PFSK-1 (cell line): ENCODE data around the gene TSPYL1.

ENCODE experiments used
- FOXP2 ChIP-seq: optimal IDR thresholded peaks from 2 replicates; pipeline ENCODE3; 2011; ENCODE audit warnings: borderline replicate concordance, control low read depth, inconsistent platforms; ENCODE audit not compliant: insufficient read depth; ENCODE audit errors: extremely low read length, extremely low read depth
- POLR2AphosphoS5 ChIP-seq: IDR thresholded peaks from 2 replicates; pipeline ENCODE4 v1.6.1; 2012; ENCODE audit warnings: low read depth, mild to moderate bottlenecking, control low read depth, low read length, moderate library complexity
- SIN3A ChIP-seq: IDR thresholded peaks from 2 replicates; pipeline ENCODE4 v1.6.1; 2012; ENCODE audit warnings: mild to moderate bottlenecking, low read length, moderate library complexity, borderline replicate concordance; ENCODE audit not compliant: insufficient read depth
- TAF1 ChIP-seq: IDR thresholded peaks from 2 replicates; pipeline ENCODE4 v1.6.1; 2012; ENCODE audit warnings: low read length, control low read depth, borderline replicate concordance; ENCODE audit not compliant: insufficient read depth
- TF ChIP-seq, protein P1 (sequence below), 2 experiments: IDR thresholded peaks; 2 replicates each; pipeline versions ENCODE4 v1.6.1 to v1.8.0; 2011 to 2012; ENCODE audit warnings: low read depth in 2 of 2, low read length in 2 of 2, control low read depth in 1 of 2, inconsistent platforms in 1 of 2, mild to moderate bottlenecking in 1 of 2, moderate library complexity in 1 of 2; ENCODE audit not compliant: insufficient read depth in 1 of 2

Gene TSPYL1

DNA sequence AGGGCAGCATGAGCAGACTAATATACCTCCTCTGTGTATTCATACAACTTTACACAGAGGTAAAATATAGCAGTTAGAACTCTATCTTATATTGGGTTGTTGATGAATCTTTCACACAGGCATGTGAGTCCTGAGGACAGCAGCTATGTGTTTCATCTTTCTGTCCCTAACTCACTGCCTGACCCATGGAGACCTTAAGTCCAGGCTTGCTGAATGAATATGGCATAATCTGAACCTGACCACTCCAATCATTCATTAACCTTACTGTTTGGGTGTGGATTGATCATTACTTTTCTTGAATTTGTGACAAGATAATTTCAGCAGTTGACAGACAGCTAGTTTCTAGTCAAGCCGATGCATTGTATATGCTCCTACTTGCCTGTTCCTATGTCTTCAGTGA lies 27.3 kb upstream of the TSPYL1 start:
- no peak for TF ChIP-seq SIN3A
- TF ChIP-seq, protein P1, sequence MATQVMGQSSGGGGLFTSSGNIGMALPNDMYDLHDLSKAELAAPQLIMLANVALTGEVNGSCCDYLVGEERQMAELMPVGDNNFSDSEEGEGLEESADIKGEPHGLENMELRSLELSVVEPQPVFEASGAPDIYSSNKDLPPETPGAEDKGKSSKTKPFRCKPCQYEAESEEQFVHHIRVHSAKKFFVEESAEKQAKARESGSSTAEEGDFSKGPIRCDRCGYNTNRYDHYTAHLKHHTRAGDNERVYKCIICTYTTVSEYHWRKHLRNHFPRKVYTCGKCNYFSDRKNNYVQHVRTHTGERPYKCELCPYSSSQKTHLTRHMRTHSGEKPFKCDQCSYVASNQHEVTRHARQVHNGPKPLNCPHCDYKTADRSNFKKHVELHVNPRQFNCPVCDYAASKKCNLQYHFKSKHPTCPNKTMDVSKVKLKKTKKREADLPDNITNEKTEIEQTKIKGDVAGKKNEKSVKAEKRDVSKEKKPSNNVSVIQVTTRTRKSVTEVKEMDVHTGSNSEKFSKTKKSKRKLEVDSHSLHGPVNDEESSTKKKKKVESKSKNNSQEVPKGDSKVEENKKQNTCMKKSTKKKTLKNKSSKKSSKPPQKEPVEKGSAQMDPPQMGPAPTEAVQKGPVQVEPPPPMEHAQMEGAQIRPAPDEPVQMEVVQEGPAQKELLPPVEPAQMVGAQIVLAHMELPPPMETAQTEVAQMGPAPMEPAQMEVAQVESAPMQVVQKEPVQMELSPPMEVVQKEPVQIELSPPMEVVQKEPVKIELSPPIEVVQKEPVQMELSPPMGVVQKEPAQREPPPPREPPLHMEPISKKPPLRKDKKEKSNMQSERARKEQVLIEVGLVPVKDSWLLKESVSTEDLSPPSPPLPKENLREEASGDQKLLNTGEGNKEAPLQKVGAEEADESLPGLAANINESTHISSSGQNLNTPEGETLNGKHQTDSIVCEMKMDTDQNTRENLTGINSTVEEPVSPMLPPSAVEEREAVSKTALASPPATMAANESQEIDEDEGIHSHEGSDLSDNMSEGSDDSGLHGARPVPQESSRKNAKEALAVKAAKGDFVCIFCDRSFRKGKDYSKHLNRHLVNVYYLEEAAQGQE (IDR thresholded peaks at IDR 0.05; ENCODE audit: insufficient read depth in 1 of 2, low read depth in 2 of 2, low read length in 2 of 2), result no peak
- no peak for TF ChIP-seq TAF1
- no peak for TF ChIP-seq POLR2AphosphoS5
- no peak for TF ChIP-seq FOXP2

DNA sequence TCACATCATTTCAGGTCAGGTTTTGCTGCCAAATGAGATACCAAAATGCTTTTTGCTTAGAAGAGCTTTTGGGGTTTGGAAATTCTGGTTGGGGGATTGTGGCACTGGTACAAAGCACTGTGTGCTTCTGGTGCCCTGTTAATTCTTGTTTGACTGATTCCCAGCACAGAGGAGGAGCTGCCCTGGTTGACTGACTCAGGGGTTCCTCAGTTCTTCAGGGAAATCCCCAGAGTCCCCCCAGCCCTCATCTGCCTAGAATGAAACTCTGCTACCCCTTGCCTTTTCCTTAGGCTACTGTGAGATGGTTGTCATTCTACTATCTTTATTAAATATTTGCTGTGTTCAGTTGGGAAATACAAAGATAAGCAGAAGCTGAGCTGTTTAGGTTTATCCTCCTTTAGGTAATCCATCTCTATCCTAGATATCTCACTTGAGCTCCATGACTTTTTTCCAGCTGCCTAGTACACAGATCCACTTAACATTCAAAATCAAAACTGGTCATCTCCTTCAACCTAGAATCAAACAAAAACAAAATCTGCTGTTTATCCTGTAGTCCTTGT lies 24.9 kb upstream of the TSPYL1 start:
- TF ChIP-seq POLR2AphosphoS5, result no peak

- TF ChIP-seq SIN3A, result no peak
- TF ChIP-seq FOXP2, result no peak
- no peak for TF ChIP-seq TAF1
- TF ChIP-seq, protein P1 (IDR thresholded peaks at IDR 0.05; ENCODE audit: insufficient read depth in 1 of 2, low read depth in 2 of 2, low read length in 2 of 2), result no peak
- no peak for TF ChIP-seq POLR2AphosphoS5
Observed at GRCh38 chr6:116301104-116301503, 21.4 kb upstream of the TSPYL1 start.

GRCh38 chr6:116300566-116300965 lies 20.8 kb upstream of the TSPYL1 start:
- TF ChIP-seq FOXP2 (no peak), TAF1 (no peak), SIN3A (no peak), POLR2AphosphoS5 (no peak)
- TF ChIP-seq, protein P1 (IDR thresholded peaks at IDR 0.05; ENCODE audit: insufficient read depth in 1 of 2, low read depth in 2 of 2, low read length in 2 of 2), result no peak

GRCh38 chr6:116298973-116299372 lies 19.2 kb upstream of the TSPYL1 start:
- TF ChIP-seq SIN3A, result no peak
- TF ChIP-seq, protein P1 (IDR thresholded peaks at IDR 0.05; ENCODE audit: insufficient read depth in 1 of 2, low read depth in 2 of 2, low read length in 2 of 2), result no peak
- no peak for TF ChIP-seq FOXP2
- no peak for TF ChIP-seq POLR2AphosphoS5
- TF ChIP-seq TAF1, result no peak
